Measurements from ENCODE around the gene RAB12. TPM values are rescaled to one million over a fixed set of nuclear protein-coding genes. Genes with fewer than 3 reads are reported as not detected.

The RAB12 gene
- total and polyA plus RNA-seq, 5 donors from 2014 or later: 0.32 to 19.4 (median 0.46) TPM; not detected in 2

DNA sequence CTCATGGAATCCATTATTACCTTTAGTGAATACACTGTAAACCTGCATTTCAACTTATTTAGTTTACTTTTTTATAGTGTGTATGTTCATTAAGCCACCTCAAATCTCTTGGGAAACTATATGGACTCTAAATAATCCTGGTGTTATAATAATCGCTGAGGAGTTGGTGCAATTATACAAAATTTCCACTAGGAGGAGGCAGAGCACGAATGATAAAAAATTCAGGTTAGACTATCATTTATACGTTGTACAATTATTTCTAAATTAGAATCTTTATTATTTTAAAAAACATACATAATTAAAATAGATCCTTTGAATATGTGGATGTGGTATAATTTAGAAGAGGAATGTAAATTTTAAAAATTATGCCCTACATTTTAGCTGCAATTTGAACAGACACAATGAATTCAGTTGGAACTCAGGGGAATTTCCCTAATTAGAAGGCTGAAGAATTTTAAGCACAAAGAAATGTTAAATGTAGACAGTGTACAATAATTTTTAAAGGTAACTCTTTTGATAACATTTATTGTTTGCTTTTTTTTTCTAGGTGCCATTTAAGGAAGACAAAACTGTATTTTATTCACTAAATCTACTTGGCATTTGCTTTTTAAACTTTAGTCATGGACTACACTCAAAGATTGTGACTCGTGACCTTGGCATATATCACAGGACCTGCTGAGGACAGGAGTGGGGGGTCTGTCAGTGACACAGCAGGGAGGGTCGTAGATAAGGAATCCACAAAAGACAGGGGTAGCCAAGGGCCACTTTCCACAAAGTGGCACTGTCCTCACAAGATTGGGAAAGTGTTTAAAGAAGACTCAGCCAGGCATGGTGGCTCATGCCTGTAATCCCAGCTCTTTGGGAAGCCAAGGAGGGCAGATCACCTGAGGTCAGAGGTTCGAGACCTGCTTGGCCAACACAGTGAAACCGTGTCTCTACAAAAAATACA, 45.5 kb downstream of the RAB12 start:
- Mint-ChIP-seq H3K4me3 (no peak overlapping the region), H3K36me3 (no peaks in the 10 kb centered on the region), H3K27ac (no peak overlapping the region), H3K9me3 (peaks cover 0 to 3% (median 0%) of the 10 kb centered on the region in 7 donors), H3K4me1 (no peaks in the 10 kb centered on the region), H3K27me3 (peaks cover 31% of the 10 kb centered on the region)
- peaks cover 3% of the 10 kb centered on the region for H3K27me3 ChIP-seq (ENCODE audit: control insufficient read depth, insufficient read depth, low read length)
- no peaks in the 10 kb centered on the region for H3K9me3 ChIP-seq (ENCODE audit: control insufficient read depth in 2 of 2, low read length in 2 of 2)
- no peaks in the 10 kb centered on the region for H3K36me3 ChIP-seq (ENCODE audit: control insufficient read depth, insufficient read depth, low read length)
- H3K4me1 ChIP-seq (ENCODE audit: control insufficient read depth, insufficient read depth, low read length, poor library complexity, severe bottlenecking): no peaks in the 10 kb centered on the region
- no peak overlapping the region for H3K4me3 ChIP-seq (ENCODE audit: low read depth, low read length)
- ATAC-seq (ENCODE audit: low read depth in 2 of 2) (no peak), DNase-seq (peak in 2 of 3 donors; percentile 23 to 28)
- H3K27ac ChIP-seq (ENCODE audit: insufficient read depth, low read length, poor library complexity, severe bottlenecking): no peak overlapping the region

DNA sequence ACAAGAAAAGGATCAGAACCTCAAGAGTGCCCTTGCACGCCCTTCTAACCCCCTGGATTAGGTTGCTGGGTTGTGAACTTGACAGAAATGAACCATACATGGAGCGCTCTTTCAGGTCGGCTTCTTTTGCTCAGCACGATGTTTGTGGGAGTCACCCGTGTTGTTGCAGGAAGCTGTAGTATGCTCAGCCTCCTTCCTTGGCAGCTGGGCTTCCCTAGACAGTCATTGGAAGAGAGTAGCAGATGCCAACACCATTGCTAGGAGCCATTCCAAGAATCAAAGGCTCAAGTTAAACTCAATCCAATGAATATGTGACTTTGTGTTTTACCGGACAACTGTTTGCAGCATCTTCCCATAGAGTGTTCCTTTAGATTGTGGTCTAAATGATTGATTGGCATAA, 47.0 kb downstream of the RAB12 start:
- Histone ChIP-seq H3K4me3 (ENCODE audit: low read depth, low read length) (no peak overlapping the region), H3K36me3 (ENCODE audit: control insufficient read depth, insufficient read depth, low read length) (no peaks in the 10 kb centered on the region), H3K27ac (ENCODE audit: insufficient read depth, low read length, poor library complexity, severe bottlenecking) (no peak overlapping the region), H3K4me1 (ENCODE audit: control insufficient read depth, insufficient read depth, low read length, poor library complexity, severe bottlenecking) (no peaks in the 10 kb centered on the region), H3K9me3 (ENCODE audit: control insufficient read depth in 2 of 2, low read length in 2 of 2) (no peaks in the 10 kb centered on the region), H3K27me3 (ENCODE audit: control insufficient read depth, insufficient read depth, low read length) (peaks cover 3% of the 10 kb centered on the region)
- Mint-ChIP-seq H3K9me3 (peaks cover 0 to 3% (median 0%) of the 10 kb centered on the region in 7 donors), H3K36me3 (no peaks in the 10 kb centered on the region), H3K4me1 (peaks cover 0 to 3% (median 0%) of the 10 kb centered on the region in 4 donors), H3K27ac (no peak overlapping the region), H3K4me3 (no peak overlapping the region), H3K27me3 (peaks cover 19% of the 10 kb centered on the region)
- no peak for DNase-seq
- ATAC-seq (ENCODE audit: low read depth in 2 of 2): no peak

DNA sequence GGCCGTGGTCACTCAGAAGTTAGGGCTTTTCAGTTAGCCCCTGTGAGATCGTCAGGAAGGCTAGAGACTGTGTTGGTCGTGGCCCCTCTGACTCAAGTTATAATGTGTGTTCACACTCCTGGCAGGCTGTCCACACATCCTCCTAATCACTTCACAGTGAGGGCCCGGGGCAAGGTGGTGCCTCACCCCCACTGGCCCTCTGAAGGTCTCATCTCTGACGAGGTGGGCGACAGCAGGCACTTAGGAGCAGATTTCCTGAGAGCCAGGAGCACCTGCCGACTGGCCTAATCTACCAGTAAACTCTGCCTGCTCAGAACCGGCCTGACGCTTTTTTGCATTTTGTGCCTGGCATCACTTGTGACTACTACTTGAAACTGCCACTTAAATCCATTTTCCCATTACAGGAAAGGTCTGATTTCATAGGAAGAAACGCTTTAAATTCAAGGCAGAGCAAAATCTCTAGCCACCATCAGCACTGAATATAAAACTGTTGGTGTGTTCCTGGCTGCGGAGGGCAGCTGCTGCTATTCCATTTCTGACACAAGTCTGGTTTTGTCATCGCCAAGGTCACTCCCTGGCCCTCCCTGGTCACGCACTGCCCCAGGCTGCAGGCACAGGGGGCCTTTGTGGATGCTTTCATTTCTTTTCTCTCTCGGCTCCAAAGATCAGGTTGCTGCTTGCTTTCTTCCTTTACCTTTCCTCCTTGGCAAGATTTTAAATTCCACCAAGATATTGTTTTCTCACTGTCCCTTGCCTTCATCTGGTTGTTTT, 48.0 kb downstream of the RAB12 start:
- H3K4me1 Mint-ChIP-seq: peaks cover 0 to 3% (median 0%) of the 10 kb centered on the region in 4 donors
- H3K27ac Mint-ChIP-seq: no peak overlapping the region
- Histone ChIP-seq H3K4me3 (ENCODE audit: low read depth, low read length) (no peak overlapping the region), H3K27me3 (ENCODE audit: control insufficient read depth, insufficient read depth, low read length) (peaks cover 3% of the 10 kb centered on the region), H3K36me3 (ENCODE audit: control insufficient read depth, insufficient read depth, low read length) (no peaks in the 10 kb centered on the region), H3K27ac (ENCODE audit: insufficient read depth, low read length, poor library complexity, severe bottlenecking) (no peak overlapping the region), H3K4me1 (ENCODE audit: control insufficient read depth, insufficient read depth, low read length, poor library complexity, severe bottlenecking) (no peaks in the 10 kb centered on the region), H3K9me3 (ENCODE audit: control insufficient read depth in 2 of 2, low read length in 2 of 2) (no peaks in the 10 kb centered on the region)
- peaks cover 0 to 2% (median 0%) of the 10 kb centered on the region in 7 donors for H3K9me3 Mint-ChIP-seq
- peaks cover 17% of the 10 kb centered on the region for H3K27me3 Mint-ChIP-seq
- no peak overlapping the region for H3K4me3 Mint-ChIP-seq
- DNase-seq (no peak), ATAC-seq (ENCODE audit: low read depth in 2 of 2) (no peak)
- no peaks in the 10 kb centered on the region for H3K36me3 Mint-ChIP-seq

DNA sequence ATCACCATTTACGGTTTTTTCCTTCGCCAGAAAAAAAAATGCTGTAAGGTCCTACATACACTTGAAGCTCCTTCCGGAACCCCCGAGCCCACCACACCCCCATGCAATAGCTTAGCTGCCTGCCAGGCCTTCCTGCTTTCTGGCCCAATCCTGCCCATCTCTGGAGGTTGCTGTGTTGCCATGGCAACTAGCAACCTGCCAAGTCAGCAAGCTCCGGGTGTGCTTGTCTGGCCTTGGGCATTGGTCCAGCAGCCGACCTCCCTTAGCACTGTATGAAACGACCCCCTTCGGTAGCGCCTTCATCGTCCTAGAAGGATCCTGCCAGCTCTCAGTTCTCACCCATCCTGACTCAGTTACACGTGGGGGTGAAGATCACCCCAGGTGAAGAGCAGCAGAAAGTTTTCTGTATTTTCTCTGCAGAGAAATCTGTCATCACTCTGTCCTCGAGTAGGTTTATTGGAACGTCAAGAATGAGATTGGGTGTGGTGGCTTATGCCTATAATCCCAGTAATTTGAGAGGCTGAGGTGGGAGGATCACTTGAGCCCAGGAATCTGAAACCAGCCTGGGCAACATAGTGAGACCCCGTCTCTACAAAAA, 48.7 kb downstream of the RAB12 start:
- H3K27ac Mint-ChIP-seq: no peak overlapping the region
- peaks cover 0 to 2% (median 0%) of the 10 kb centered on the region in 7 donors for H3K9me3 Mint-ChIP-seq
- DNase-seq: no peak
- ATAC-seq (ENCODE audit: low read depth in 2 of 2): no peak
- H3K36me3 Mint-ChIP-seq: no peaks in the 10 kb centered on the region
- Histone ChIP-seq H3K27me3 (ENCODE audit: control insufficient read depth, insufficient read depth, low read length) (peaks cover 3% of the 10 kb centered on the region), H3K27ac (ENCODE audit: insufficient read depth, low read length, poor library complexity, severe bottlenecking) (no peak overlapping the region), H3K4me3 (ENCODE audit: low read depth, low read length) (no peak overlapping the region), H3K4me1 (ENCODE audit: control insufficient read depth, insufficient read depth, low read length, poor library complexity, severe bottlenecking) (no peaks in the 10 kb centered on the region), H3K36me3 (ENCODE audit: control insufficient read depth, insufficient read depth, low read length) (no peaks in the 10 kb centered on the region), H3K9me3 (ENCODE audit: control insufficient read depth in 2 of 2, low read length in 2 of 2) (no peaks in the 10 kb centered on the region)
- peaks cover 0 to 3% (median 0%) of the 10 kb centered on the region in 4 donors for H3K4me1 Mint-ChIP-seq
- no peak overlapping the region for H3K4me3 Mint-ChIP-seq
- peaks cover 17% of the 10 kb centered on the region for H3K27me3 Mint-ChIP-seq

DNA sequence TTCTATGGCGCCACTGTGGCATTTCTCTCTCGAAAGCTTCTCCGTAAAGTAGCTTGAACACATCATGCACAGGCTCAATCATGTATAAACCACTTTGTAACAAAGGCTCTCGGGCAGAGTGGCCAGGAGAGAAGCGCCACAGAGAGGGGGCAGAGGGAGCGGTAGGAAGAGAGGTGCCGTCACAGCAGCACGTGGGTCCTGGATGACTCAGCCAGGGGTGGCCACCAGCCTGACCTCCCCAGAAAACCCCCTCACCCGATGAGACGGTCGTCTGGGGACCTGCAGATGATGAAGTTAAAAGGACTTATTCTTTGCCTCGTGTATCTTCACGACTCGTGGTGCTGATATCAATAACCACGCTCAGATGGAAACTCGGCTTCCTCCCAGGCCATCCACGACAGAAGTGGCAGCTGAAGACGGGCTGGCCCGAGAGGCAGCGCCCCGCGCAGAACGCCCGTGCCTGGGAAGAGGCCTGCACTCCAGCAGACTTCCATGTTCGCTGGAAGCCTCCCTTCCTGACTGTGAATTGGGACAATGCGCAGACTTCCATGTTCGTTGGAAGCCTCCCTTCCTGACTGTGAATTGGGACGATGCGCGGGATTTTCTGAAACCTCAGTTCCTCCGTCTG, 49.7 kb downstream of the RAB12 start:
- ATAC-seq (ENCODE audit: low read depth in 2 of 2): no peak
- Mint-ChIP-seq H3K9me3 (peaks cover 0 to 2% (median 0%) of the 10 kb centered on the region in 7 donors), H3K27ac (no peak overlapping the region), H3K4me3 (no peak overlapping the region), H3K36me3 (no peaks in the 10 kb centered on the region), H3K4me1 (peaks cover 0 to 3% (median 0%) of the 10 kb centered on the region in 4 donors), H3K27me3 (peaks cover 8% of the 10 kb centered on the region)
- Histone ChIP-seq H3K4me1 (ENCODE audit: control insufficient read depth, insufficient read depth, low read length, poor library complexity, severe bottlenecking) (no peaks in the 10 kb centered on the region), H3K27me3 (ENCODE audit: control insufficient read depth, insufficient read depth, low read length) (no peaks in the 10 kb centered on the region), H3K4me3 (ENCODE audit: low read depth, low read length) (no peak overlapping the region), H3K27ac (ENCODE audit: insufficient read depth, low read length, poor library complexity, severe bottlenecking) (no peak overlapping the region), H3K9me3 (ENCODE audit: control insufficient read depth in 2 of 2, low read length in 2 of 2) (no peaks in the 10 kb centered on the region), H3K36me3 (ENCODE audit: control insufficient read depth, insufficient read depth, low read length) (no peaks in the 10 kb centered on the region)
- no peak for DNase-seq

DNA sequence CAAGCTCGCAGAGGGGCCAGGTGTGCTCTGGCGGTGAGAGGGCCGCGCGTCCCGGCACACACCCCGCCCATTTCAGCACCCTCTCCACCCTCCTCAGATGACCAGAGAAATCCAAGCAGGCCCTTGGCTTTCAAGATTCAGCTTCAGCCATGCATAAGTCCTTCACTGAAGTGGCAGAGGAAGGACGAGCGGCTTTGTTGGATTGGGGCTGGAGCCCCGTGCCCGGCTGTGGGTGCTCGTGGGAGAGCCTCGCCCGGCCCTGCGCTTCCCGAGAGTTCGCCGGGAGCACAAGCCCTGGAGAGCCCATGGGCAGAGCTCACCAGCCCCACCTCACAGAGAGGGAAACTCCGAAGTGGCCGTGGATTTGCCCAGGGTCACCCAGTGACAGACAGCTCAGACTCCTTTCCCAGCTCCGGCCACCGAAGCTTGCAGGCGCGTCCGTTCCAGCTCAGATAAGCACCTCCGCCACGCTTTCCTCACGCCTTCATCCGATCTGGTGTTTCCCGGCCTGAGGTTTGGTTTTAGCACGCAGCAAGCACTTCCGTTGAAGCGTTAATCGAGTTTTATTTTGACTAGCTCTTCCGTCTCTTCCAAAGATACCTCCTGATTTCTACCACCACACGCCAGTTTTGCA, 50.5 kb downstream of the RAB12 start:
- H3K9me3 Mint-ChIP-seq: peaks cover 0 to 2% (median 0%) of the 10 kb centered on the region in 7 donors
- no peak for ATAC-seq (ENCODE audit: low read depth in 2 of 2)

DNA sequence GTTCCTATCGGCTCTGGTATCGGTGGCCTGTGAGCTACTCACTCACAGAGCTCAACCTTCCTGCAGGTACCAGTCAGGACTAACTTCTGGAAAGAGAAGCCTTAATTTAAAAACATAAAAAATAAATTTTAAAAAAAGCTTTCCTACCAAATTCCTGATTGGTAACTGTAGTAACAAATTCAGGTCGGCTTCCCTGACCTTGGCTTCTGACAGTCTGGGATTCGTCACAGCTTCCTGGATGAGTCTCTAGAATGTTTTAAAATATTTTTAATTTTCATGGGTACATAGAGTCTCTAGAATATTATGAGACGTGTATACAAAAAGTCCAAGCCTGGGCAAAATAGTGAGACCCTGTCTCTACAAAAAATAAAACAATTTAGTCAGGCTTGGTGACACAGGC, 51.1 kb downstream of the RAB12 start:
- H3K4me1 Mint-ChIP-seq: peaks cover 0 to 3% (median 0%) of the 10 kb centered on the region in 4 donors
- Histone ChIP-seq H3K27ac (ENCODE audit: insufficient read depth, low read length, poor library complexity, severe bottlenecking) (no peak overlapping the region), H3K4me1 (ENCODE audit: control insufficient read depth, insufficient read depth, low read length, poor library complexity, severe bottlenecking) (no peaks in the 10 kb centered on the region), H3K4me3 (ENCODE audit: low read depth, low read length) (no peak overlapping the region), H3K36me3 (ENCODE audit: control insufficient read depth, insufficient read depth, low read length) (no peaks in the 10 kb centered on the region), H3K27me3 (ENCODE audit: control insufficient read depth, insufficient read depth, low read length) (no peaks in the 10 kb centered on the region), H3K9me3 (ENCODE audit: control insufficient read depth in 2 of 2, low read length in 2 of 2) (no peaks in the 10 kb centered on the region)
- no peaks in the 10 kb centered on the region for H3K36me3 Mint-ChIP-seq
- H3K27ac Mint-ChIP-seq: no peak overlapping the region
- ATAC-seq (ENCODE audit: low read depth in 2 of 2) (no peak), DNase-seq (no peak)
- H3K27me3 Mint-ChIP-seq: peaks cover 5% of the 10 kb centered on the region
- H3K9me3 Mint-ChIP-seq: peaks cover 0 to 2% (median 0%) of the 10 kb centered on the region in 7 donors
- no peak overlapping the region for H3K4me3 Mint-ChIP-seq

More for the DNA sequence above, 50.5 kb downstream of the RAB12 start:
- H3K4me1 ChIP-seq (ENCODE audit: control insufficient read depth, insufficient read depth, low read length, poor library complexity, severe bottlenecking): no peaks in the 10 kb centered on the region
- H3K4me1 Mint-ChIP-seq: peaks cover 0 to 3% (median 0%) of the 10 kb centered on the region in 4 donors
- no peaks in the 10 kb centered on the region for H3K27me3 ChIP-seq (ENCODE audit: control insufficient read depth, insufficient read depth, low read length)
- no peaks in the 10 kb centered on the region for H3K9me3 ChIP-seq (ENCODE audit: control insufficient read depth in 2 of 2, low read length in 2 of 2)
- no peak overlapping the region for H3K27ac Mint-ChIP-seq
- no peak overlapping the region for H3K27ac ChIP-seq (ENCODE audit: insufficient read depth, low read length, poor library complexity, severe bottlenecking)
- no peaks in the 10 kb centered on the region for H3K36me3 Mint-ChIP-seq
- no peak for DNase-seq
- H3K36me3 ChIP-seq (ENCODE audit: control insufficient read depth, insufficient read depth, low read length): no peaks in the 10 kb centered on the region
- no peak overlapping the region for H3K4me3 ChIP-seq (ENCODE audit: low read depth, low read length)
- no peak overlapping the region for H3K4me3 Mint-ChIP-seq
- H3K27me3 Mint-ChIP-seq: peaks cover 5% of the 10 kb centered on the region

Measured in CD4-positive, CD25-positive, alpha-beta regulatory T cell (primary cell).